Hepatocyte (in vitro differentiated cells): ENCODE data around the gene NBAS.

Source experiments
- EZH2 ChIP-seq: fragments of 200-600 bp; sonication (generic); IDR thresholded peaks from 2 replicates; pipeline ENCODE4 v1.6.1; 2016; ENCODE audit warnings: antibody characterized with exemption, mild to moderate bottlenecking, borderline replicate concordance
- TF ChIP-seq, protein P1 (sequence below): fragments of 200-600 bp; sonication (generic); IDR thresholded peaks from 2 replicates; pipeline ENCODE4 v1.5.1; 2016; ENCODE audit warnings: antibody characterized with exemption, mild to moderate bottlenecking; ENCODE audit not compliant: poor library complexity

DNA sequence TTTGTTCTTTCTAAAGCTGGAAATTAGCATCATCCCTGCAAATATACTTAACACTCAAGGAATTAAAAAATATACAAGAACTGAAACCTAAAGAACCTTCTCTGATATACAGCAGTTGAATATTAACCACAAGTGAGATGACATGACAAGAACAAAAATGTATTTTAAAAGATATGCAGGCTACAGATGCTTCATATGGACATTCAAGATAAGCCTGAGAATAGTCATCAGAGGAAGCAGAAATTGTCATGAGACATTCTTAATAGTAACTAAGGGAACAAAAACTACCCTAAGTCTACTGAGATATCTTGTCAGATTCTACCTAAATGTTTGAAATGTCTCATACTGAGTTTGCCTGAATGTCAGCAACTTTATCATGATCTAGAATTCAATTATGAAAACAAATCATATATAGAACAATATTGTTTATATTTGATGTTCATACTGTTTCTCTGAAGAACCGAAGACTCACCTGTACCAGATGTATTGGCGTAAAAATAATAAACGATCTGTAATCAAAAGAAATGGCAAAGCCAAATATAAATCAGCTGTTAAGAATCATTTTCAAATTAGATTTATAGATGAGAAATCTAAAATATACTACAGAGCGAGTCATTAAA, 4.7 kb downstream of the NBAS start:
- TF ChIP-seq, protein P1, sequence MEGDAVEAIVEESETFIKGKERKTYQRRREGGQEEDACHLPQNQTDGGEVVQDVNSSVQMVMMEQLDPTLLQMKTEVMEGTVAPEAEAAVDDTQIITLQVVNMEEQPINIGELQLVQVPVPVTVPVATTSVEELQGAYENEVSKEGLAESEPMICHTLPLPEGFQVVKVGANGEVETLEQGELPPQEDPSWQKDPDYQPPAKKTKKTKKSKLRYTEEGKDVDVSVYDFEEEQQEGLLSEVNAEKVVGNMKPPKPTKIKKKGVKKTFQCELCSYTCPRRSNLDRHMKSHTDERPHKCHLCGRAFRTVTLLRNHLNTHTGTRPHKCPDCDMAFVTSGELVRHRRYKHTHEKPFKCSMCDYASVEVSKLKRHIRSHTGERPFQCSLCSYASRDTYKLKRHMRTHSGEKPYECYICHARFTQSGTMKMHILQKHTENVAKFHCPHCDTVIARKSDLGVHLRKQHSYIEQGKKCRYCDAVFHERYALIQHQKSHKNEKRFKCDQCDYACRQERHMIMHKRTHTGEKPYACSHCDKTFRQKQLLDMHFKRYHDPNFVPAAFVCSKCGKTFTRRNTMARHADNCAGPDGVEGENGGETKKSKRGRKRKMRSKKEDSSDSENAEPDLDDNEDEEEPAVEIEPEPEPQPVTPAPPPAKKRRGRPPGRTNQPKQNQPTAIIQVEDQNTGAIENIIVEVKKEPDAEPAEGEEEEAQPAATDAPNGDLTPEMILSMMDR = no peak
- no peak for TF ChIP-seq EZH2
